LNCAP (cell line): Measurements from ENCODE around the gene OR2L8.

Experiments
- TF ChIP-seq, protein P1 (sequence below): fragments of 450-650 bp; IDR thresholded peaks from 2 replicates; pipeline ENCODE4 v1.5.1; 2017; ENCODE audit warnings: mild to moderate bottlenecking

Gene OR2L8, protein sequence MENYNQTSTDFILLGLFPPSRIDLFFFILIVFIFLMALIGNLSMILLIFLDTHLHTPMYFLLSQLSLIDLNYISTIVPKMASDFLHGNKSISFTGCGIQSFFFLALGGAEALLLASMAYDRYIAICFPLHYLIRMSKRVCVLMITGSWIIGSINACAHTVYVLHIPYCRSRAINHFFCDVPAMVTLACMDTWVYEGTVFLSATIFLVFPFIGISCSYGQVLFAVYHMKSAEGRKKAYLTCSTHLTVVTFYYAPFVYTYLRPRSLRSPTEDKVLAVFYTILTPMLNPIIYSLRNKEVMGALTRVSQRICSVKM

DNA sequence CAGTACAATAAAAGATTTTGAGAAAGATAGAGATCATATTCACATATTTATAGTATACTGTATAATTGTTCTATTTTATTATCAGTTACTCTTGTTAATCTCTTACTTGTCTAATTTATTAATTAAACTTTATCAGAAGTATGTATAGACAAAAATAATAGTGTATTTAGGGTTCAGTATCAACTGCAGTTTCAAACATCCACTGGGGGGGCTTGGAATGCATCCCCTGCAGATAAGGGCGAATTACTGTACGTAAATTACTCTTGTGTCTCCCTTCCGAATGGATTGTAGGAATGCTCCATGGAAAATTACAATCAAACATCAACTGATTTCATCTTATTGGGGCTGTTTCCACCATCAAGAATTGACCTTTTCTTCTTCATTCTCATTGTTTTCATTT, at the start of gene OR2L8:
Gene OR2L8, plus strand, starts transcription at position 301 of the 400 bp plus-strand sequence. Its CDS starts 0 bp downstream, at position 301.
- TF ChIP-seq, protein P1, sequence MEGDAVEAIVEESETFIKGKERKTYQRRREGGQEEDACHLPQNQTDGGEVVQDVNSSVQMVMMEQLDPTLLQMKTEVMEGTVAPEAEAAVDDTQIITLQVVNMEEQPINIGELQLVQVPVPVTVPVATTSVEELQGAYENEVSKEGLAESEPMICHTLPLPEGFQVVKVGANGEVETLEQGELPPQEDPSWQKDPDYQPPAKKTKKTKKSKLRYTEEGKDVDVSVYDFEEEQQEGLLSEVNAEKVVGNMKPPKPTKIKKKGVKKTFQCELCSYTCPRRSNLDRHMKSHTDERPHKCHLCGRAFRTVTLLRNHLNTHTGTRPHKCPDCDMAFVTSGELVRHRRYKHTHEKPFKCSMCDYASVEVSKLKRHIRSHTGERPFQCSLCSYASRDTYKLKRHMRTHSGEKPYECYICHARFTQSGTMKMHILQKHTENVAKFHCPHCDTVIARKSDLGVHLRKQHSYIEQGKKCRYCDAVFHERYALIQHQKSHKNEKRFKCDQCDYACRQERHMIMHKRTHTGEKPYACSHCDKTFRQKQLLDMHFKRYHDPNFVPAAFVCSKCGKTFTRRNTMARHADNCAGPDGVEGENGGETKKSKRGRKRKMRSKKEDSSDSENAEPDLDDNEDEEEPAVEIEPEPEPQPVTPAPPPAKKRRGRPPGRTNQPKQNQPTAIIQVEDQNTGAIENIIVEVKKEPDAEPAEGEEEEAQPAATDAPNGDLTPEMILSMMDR, result no peak

DNA sequence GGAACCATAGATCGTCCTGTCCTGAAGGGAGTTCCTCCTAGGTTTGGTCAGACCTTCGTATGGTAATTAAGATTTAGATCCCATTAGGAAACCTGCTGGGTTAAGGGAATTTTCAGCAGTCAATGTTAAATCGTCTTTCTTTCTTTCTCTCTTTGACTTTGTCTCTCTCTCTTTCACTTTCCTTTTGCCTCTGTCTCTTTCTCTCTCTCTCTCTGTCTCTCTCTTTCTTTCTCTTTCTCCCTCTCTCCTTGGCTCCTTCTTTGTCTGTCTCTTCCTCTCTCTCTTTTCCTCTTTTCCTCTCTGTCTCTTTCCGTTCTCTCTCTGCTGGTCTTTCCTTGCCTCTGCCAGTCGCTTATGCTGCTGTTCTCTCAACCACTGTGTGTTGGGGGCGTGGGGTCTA, 44.5 kb upstream of the OR2L8 start:
- TF ChIP-seq, protein P1, result no peak

DNA sequence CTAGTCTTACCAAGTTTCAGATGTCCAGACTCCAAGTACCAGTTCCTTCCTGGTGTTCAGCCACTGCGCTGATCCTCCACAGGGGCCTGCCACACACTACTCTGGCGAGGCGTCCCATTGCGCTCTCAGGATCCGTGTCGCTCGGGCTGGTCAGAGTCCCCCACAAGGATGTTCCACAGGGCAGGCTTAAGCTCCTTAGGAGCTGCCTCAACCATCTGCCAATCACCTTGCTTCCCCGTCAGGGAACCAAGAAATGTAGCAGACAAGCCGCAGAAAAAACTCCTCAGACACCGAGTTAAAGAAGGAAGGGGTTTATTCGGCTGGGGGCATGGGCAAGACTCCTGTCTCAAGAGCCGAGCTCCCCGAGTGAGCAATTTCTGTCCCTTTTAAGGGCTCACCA, 43.5 kb upstream of the OR2L8 start:
- TF ChIP-seq, protein P1, result no peak

DNA sequence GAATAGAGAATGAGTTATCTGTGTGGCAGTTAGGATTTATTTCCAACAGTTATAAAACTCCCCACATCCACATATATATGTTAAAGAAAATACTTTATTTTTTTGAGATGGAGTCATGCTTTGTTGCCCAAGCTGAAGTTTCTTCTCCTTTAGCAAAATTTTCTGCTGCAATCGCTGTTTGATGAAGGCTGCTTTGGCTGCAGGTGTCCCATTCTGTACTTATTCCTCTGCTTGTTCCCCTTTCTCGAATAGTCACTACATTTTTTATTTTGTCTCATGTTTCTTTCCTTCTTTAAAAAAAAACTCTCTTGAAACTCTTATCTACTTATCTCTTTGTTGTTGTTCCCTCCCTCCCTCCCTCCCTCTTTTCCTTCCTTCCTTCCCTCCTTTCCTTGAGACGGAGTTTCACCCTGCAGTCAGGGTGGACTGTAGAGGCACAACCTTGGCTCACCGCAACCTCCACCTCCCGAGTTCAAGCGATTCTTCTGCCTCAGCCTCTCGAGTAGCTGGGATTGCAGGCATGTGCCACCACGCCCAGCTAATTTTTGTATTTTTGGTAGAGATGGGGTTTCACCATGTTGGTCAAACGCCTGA, 42.7 kb upstream of the OR2L8 start:
- TF ChIP-seq, protein P1, result no peak

DNA sequence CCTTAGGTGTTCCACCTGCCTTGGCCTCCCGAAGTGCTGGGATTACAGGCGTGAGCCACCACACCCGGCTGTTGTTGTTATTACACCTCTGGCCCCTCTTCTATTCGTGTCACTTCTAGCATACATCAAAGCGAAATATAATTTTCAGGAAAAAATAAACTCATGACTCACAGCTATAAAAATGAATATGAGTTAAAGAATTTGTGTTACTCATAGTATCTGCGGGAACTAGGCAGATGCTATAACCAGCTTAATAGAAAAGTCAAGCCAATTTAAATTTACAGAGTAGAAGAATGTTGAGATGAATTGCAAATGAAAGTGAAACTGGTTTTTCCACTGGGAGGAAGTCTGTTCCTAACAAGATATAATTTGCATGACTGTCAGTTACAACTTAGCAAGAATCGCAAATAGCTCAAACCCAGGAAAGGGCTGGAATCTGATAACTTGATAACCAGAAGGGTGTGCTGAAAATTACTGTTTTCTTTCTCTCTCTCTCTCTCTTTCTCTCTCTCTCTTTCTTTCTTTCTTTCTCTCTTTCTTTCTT, 42.1 kb upstream of the OR2L8 start:
- TF ChIP-seq, protein P1, result no peak

DNA sequence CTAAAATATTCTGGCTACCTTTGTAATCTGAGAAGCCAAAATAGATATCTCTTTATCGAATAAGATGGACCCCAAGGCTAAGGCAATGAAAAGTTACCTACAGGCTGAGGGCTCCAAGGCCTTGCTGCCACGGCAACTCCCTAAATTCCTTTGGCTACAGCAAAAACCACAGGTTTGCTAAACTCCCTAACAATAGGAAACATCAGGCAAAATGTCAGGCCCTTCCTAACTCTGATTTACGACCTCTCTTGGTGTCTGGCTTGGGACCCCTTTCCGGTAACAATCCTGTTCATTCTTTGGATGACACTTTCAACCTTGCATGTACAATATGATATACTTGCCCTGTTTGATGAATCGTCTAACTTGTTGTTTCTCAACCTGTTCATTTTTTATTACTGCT, 39.9 kb upstream of the OR2L8 start:
- TF ChIP-seq, protein P1, result no peak

DNA sequence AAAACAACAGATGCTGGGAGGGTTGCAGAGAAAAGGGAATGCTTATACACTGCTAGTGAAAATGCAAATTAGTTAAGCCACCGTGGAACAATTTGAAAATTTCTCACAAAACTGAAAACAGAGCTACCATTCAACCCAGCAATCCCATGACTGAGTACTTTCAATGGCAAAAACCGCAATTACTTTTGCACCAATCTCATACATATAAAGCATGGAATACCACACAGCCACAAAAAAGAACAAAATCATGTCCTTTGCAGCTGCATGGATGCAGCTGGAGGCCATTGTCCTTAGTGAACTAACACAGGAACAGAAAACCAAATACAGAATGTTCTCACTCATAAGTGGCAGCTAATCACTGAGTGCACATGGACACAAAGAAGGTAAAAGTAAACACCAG, 34.9 kb upstream of the OR2L8 start:
- TF ChIP-seq, protein P1, result no peak
